Stimulated activated naive CD8-positive, alpha-beta T cell treated with anti-CD3 and anti-CD28 coated beads, Interleukin-15, amount 100 ng/mL, for 72 hours (primary cell): ENCODE measurements around the gene RRAGC.

Experiments used
- ATAC-seq: fragments of 150-1000 bp; cut with Tn5 transposase; 2 replicates; pipeline ENCODE4 v1.10.0; 2021; ENCODE audit warnings: mild to moderate bottlenecking, moderate library complexity
- DNase-seq, 2 donors: peaks; one replicate each; pipeline ENCODE4 v3.0.0; 2021 to 2022
- H3K27ac Mint-ChIP-seq, 2 donors: one replicate each; pipeline ENCODE4 v1.8.0; 2022; ENCODE audit warnings: mild to moderate bottlenecking in 2 of 2, mixed read lengths in 2 of 2, moderate library complexity in 2 of 2
- H3K27me3 Mint-ChIP-seq: one replicate; pipeline ENCODE4 v1.8.0; 2022; ENCODE audit warnings: mixed read lengths
- H3K4me1 Mint-ChIP-seq: one replicate; pipeline ENCODE4 v1.8.0; 2022; ENCODE audit warnings: mild to moderate bottlenecking, mixed read lengths
- H3K4me3 Mint-ChIP-seq, 2 donors: one replicate each; pipeline ENCODE4 v1.8.0; 2022; ENCODE audit warnings: mild to moderate bottlenecking in 2 of 2, mixed read lengths in 2 of 2, moderate library complexity in 1 of 2
- H3K9me3 Mint-ChIP-seq, 2 donors: one replicate each; pipeline ENCODE4 v1.8.0; 2022; ENCODE audit warnings: mixed read lengths in 2 of 2

Gene RRAGC

GRCh38 chr1:38833146-38833545, 26.4 kb downstream of the RRAGC start:
- DNase-seq: no peak
- Mint-ChIP-seq H3K4me3 (no peak overlapping the region), H3K27ac (no peak overlapping the region), H3K9me3 (no peaks in the 10 kb centered on the region), H3K27me3 (peaks cover 46% of the 10 kb centered on the region), H3K4me1 (no peaks in the 10 kb centered on the region)
- ATAC-seq: no peak

DNA sequence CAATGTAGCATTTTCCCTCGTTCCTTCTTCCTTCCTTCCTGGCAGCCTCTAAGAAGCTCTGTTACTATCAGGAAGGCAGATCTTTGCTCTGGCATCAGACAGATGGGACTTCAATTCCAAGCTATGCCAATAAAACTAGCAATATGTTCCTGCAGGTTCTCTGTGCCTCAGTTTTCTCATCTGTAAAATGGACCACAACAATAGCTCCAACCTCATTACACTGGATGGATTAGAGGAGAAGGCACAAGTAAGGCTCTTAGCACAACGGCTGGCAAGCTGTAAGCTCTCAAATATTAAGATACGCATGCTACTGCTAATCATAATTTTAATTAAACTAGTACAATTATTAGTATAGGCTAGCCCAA, 27.2 kb downstream of the RRAGC start:
- no peak overlapping the region for H3K4me3 Mint-ChIP-seq
- no peak overlapping the region for H3K27ac Mint-ChIP-seq
- H3K4me1 Mint-ChIP-seq: no peaks in the 10 kb centered on the region
- DNase-seq (no peak), ATAC-seq (no peak)
- no peaks in the 10 kb centered on the region for H3K9me3 Mint-ChIP-seq
- peaks cover 46% of the 10 kb centered on the region for H3K27me3 Mint-ChIP-seq

DNA sequence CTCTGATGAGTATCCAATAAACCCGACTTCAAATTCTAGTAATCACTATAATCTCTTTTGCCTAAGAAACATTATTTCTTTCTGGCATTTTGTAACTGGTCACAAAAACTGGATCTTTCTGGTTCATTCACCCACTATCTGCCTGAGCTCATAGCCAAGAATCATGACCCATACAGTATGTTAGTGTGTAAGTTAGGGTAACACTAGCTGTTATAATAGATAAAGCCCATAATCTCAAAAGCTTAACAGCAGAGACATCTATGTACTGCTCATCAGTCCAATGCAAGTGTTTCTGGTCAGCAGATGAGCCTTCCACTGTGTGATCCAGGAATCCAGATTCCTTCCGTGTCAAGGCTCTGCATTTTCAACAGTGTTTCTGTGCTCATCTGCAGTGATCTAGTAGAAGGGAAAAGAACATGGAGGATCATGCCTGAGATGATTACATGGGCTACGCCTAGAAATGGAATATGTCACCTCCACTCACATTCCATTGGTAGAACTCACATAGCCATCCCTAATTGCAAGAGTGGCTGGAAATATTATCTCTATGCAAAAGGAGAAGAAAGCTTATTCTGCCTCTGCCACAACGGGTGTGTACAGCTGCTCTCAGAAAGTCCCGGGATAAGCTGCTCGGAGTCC, 27.7 kb downstream of the RRAGC start:
- Mint-ChIP-seq H3K27me3 (peaks cover 48% of the 10 kb centered on the region), H3K4me1 (no peaks in the 10 kb centered on the region), H3K9me3 (no peaks in the 10 kb centered on the region), H3K27ac (no peak overlapping the region), H3K4me3 (no peak overlapping the region)
- DNase-seq (no peak), ATAC-seq (no peak)

DNA sequence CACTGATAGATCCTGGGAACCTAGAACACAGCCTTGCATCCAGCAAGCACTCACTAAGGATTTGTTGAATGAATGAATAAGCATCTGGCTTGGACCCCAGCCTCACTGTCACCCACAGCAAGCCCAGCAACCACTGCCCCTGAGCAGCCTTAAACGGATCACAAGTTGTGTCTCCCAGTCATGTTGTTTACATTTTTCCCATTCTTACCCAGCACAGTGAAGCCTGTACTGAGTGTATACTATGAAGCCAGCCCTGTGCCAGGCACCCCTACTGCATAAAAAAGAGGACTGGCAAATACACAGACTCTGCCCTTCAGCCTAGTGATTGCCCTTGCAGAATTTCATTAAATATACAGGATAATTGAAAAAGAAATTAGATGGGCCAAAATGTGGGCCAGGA, 30.2 kb downstream of the RRAGC start:
- Mint-ChIP-seq H3K4me1 (no peaks in the 10 kb centered on the region), H3K9me3 (no peaks in the 10 kb centered on the region), H3K27ac (no peak overlapping the region), H3K4me3 (no peak overlapping the region), H3K27me3 (peaks cover 63% of the 10 kb centered on the region)
- no peak for DNase-seq
- no peak for ATAC-seq

DNA sequence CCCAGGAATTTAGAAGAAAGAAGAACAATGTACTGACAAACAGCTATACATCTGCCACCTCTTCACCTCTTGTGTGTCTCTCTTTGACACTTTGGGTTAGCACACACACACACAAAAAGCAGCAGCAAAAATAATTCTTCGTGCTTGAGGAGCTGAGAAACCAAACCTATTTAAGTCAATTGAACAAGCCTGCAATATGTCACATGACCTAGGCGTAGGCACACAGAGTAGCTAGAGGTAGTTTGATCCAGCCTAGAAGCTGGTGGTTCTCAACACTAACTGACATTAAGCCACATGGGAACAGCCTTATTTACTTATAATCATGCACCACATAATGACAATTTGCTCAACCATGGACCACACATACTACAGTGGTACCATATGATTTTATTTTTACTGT, 32.3 kb downstream of the RRAGC start:
- no peak for DNase-seq
- peak overlapping the region in 1 of 2 donors; percentile 74 for H3K27ac Mint-ChIP-seq
- no peak overlapping the region for H3K4me3 Mint-ChIP-seq

GRCh38 chr1:38826886-38827285, 32.7 kb downstream of the RRAGC start:
- no peak for ATAC-seq
- H3K4me3 Mint-ChIP-seq: no peak overlapping the region
- DNase-seq: no peak
- no peaks in the 10 kb centered on the region for H3K4me1 Mint-ChIP-seq
- peak overlapping the region in 1 of 2 donors; percentile 74 for H3K27ac Mint-ChIP-seq
- H3K9me3 Mint-ChIP-seq: no peaks in the 10 kb centered on the region
- H3K27me3 Mint-ChIP-seq: peaks cover 59% of the 10 kb centered on the region

More for the DNA sequence above, 32.3 kb downstream of the RRAGC start:
- no peaks in the 10 kb centered on the region for H3K4me1 Mint-ChIP-seq
- H3K9me3 Mint-ChIP-seq: no peaks in the 10 kb centered on the region
- H3K27me3 Mint-ChIP-seq: peaks cover 55% of the 10 kb centered on the region
- no peak for ATAC-seq

DNA sequence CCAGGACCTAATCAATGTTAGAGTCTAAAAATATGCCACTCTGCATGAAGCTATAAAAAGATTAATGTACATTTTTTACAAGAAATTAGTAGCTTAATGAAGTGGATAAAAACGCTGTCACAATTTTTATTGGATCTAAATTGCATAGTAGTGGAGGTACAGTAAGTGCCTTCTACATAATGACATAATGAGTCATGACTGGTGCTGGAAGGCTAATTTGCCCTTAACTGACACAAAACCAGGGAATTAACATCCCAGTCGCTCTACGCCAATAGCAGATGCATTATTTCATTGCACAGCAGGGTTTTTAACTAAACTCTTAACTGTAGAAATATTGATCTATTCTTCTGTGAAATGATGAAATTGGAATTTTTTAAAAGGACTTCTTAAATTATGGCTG, 33.3 kb downstream of the RRAGC start:
- H3K27me3 Mint-ChIP-seq: peaks cover 66% of the 10 kb centered on the region
- no peak overlapping the region for H3K4me3 Mint-ChIP-seq
- no peak for DNase-seq
- no peaks in the 10 kb centered on the region for H3K4me1 Mint-ChIP-seq
- no peak for ATAC-seq
- H3K27ac Mint-ChIP-seq: no peak overlapping the region
- H3K9me3 Mint-ChIP-seq: no peaks in the 10 kb centered on the region

GRCh38 chr1:38820860-38821259, 38.7 kb downstream of the RRAGC start:
- Mint-ChIP-seq H3K4me3 (no peak overlapping the region), H3K9me3 (no peaks in the 10 kb centered on the region), H3K4me1 (peaks cover 10% of the 10 kb centered on the region), H3K27me3 (peaks cover 80% of the 10 kb centered on the region), H3K27ac (no peak overlapping the region)
- ATAC-seq (no peak), DNase-seq (no peak)

DNA sequence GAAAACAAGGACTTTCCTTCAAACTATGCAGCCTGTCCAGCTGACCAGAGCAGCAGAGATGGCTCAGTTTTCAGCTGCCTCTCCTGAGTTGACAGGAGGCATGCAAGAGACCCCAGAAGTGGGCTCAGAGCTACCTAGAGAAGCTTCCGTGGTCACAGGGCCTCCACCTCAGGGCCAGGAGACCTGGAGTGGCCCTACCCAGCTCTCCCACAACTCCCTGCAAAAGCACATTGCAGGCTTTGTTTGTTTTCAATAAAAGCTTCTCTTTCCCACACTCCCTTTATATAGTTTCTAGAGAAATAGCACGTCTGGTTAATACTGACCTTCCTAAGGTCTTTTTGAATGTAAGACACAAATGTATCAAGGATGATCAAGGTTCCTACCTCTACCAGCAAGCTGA, 40.1 kb downstream of the RRAGC start:
- Mint-ChIP-seq H3K4me3 (no peak overlapping the region), H3K4me1 (peaks cover 13% of the 10 kb centered on the region)

DNA sequence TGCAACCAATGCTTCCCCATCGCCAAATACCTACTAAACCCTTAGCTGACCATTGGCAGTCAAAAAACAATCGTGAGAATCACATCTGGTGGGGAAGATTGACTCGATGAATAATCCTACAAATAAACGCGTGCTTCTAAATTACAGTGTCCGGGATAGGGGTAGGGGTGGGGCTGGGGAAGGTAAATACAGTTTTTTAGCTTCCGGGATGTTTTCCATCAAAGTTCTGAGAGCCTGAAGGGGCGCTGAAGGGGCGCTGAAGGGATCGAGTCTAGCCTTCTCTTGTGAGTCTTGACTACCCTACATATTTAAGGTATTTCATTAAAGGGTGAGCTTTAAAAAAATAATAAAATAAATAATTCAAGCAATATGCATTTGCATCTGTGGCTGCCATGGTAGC, 40.5 kb downstream of the RRAGC start:
- Mint-ChIP-seq H3K27ac (no peak overlapping the region), H3K4me3 (no peak overlapping the region), H3K9me3 (no peaks in the 10 kb centered on the region), H3K27me3 (peaks cover 81% of the 10 kb centered on the region), H3K4me1 (peaks cover 13% of the 10 kb centered on the region)
- DNase-seq (no peak), ATAC-seq (no peak)

More for the DNA sequence above, 40.1 kb downstream of the RRAGC start:
- H3K27ac Mint-ChIP-seq: no peak overlapping the region
- no peaks in the 10 kb centered on the region for H3K9me3 Mint-ChIP-seq
- peaks cover 81% of the 10 kb centered on the region for H3K27me3 Mint-ChIP-seq
- ATAC-seq (no peak), DNase-seq (no peak)

DNA sequence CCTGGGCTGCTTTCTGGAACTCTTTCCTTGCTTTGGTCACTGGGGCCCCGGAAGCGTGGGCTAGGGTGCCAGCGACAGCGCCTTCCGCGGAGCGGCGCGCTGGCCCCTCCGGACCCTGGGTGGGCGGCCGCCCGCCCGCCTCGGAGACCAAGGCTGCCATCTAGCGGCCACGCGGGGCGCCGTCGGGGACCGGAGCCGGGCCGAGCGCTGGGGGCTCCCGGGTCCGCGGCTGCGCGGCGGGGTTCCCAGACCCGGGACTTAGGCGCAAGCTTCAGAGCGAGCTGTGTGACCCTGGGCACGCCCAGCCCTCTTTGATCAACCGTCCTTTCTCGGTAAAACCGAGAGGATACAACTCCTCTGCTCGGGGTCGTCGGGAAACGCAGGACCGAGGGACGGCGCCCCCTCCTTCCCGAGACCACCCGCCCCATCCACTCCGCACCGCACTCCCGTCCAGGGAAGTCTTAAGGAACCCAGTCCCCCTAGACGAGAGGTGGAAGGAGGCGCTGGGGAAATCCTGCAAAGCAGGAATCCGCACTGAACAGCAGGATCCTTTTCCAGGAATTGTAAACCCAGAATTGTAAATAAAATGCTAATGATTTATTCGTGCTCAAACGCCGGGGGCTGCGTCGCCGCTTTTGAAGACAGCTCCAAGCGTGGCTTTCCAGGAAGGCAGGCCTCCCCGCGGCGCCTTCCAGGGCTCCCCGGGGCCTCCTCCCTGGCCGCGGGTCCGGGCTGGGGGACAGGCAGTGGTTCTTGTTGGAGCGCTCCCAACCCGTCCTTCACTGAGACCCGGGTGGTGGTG, 41.2 kb downstream of the RRAGC start:
- H3K9me3 Mint-ChIP-seq: no peaks in the 10 kb centered on the region
- peak; percentile 76 for ATAC-seq
- H3K4me3 Mint-ChIP-seq: peak overlapping the region in 1 of 2 donors; percentile 57
- H3K27ac Mint-ChIP-seq: no peak overlapping the region
- peaks cover 13% of the 10 kb centered on the region for H3K4me1 Mint-ChIP-seq
- DNase-seq: peak; percentile 49 to 59
- peaks cover 88% of the 10 kb centered on the region for H3K27me3 Mint-ChIP-seq

DNA sequence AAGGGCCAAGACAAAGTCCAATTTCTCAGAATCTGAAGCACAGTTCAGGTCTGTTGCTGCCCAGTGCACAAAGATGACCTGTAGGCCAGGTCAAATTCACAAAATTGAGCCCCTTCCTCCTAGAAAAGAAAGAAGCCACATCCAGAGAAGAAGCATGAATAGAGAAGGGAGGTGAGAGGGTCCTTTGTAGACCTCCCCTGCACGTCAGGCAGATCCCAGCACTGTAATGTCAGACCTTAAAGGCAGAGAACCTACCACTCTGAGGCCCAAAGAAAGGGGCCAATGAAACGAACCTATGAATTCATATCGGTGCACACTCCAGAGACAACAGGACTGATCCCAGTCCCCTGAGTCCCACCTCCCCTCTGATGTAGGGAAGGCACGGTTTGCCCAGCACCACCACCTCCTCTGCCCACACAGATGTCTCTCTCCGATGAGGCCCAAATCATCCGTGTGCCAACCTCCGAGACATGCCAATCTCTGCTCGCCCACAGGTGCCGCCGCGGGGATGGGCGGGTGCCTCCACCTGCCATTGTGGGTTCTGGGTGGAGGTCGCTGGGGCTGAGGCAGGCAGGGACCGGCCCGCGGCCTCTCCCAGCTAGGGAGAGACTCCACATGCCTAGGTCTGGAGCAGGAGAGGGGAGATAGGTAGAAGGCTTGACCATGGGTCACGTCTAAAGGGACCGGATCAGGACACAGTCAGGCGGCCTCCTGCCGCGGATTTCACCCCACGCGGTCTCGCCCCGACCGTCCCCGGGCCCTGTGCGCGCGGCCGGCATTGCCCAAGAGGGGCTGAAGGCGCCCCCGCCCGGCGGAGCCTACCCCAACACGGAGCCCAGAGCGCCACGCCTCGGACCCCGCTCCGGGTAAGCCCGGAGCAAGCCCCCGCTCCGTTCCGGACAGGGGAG, 42.1 kb downstream of the RRAGC start:
- H3K27me3 Mint-ChIP-seq: peaks cover 96% of the 10 kb centered on the region
- no peak overlapping the region for H3K27ac Mint-ChIP-seq
- DNase-seq: no peak
- H3K9me3 Mint-ChIP-seq: no peaks in the 10 kb centered on the region
- peak overlapping the region in 1 of 2 donors; percentile 12 for H3K4me3 Mint-ChIP-seq
- H3K4me1 Mint-ChIP-seq: peaks cover 13% of the 10 kb centered on the region
- ATAC-seq: peak; percentile 5

- ATAC-seq (peak; percentile 69), DNase-seq (peak in 1 of 2 donors; percentile 15)
- peaks cover 96% of the 10 kb centered on the region for H3K27me3 Mint-ChIP-seq
- H3K4me1 Mint-ChIP-seq: peaks cover 13% of the 10 kb centered on the region
- no peak overlapping the region for H3K27ac Mint-ChIP-seq
- H3K9me3 Mint-ChIP-seq: no peaks in the 10 kb centered on the region
- H3K4me3 Mint-ChIP-seq: peak overlapping the region; percentile 0 to 45
These were observed 43.5 kb downstream of the RRAGC start for GRCh38 chr1:38815903-38816627.

DNA sequence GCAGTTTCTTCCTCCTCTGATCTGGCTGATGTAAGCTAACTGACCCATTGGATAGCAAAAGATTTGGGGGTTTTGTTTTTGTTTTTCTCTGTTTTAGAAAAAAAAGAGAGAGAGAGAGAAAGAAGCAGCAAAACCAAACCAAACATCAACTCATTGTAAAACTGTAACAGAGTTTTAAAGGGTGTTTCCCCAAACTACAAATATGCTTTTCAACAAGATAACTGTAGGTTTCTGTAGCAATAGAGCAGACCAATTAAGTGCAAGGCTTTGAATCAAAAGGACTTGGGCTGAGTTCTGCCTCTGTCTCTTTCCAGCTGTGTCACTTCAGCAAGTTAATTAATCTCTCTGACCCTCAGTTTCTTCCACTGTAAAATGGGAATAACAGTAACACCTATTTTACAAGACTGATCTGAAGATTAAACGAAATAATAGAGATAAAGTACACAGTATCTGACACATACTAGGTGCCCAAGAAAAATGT, 44.5 kb downstream of the RRAGC start:
- ATAC-seq: no peak
- Mint-ChIP-seq H3K27ac (no peak overlapping the region), H3K4me1 (peaks cover 13% of the 10 kb centered on the region), H3K27me3 (peaks cover 96% of the 10 kb centered on the region), H3K9me3 (no peaks in the 10 kb centered on the region), H3K4me3 (no peak overlapping the region)
- DNase-seq: no peak

DNA sequence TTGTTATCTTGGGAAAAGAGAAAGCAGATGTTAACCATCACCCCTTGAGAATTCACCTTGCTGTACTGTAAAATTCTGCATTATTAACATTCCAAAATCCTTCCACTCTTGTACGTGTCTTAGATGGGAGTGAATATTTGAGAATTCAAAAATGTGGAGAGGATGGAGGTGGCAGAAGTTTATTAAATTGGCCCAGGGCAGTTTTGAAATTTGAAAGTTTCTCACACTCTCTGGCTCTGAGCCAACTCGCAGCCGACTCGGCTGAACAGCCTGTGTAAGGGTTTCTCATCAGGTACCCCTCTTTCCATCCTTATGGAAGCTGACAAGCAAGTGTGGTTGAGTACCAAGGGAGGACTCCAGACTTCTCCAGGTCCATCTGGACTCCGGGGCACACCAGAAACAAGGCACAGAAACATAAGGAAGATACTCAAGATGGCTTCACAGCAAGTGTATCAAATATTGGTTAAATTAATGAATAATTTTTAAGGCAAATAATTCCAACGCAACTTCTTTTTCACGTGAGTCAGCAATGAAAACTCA, 45.1 kb downstream of the RRAGC start:
- no peak for DNase-seq
- ATAC-seq: no peak
- no peak overlapping the region for H3K27ac Mint-ChIP-seq
- H3K9me3 Mint-ChIP-seq: no peaks in the 10 kb centered on the region
- peaks cover 13% of the 10 kb centered on the region for H3K4me1 Mint-ChIP-seq
- H3K4me3 Mint-ChIP-seq: no peak overlapping the region
- H3K27me3 Mint-ChIP-seq: peaks cover 92% of the 10 kb centered on the region
